ENCODE results near the gene RIPK4. TPM values are rescaled to one million over a fixed set of nuclear protein-coding genes. Genes with fewer than 3 reads are reported as not detected.
"Not testable (repeated sequence)": the region's sequence is repeated elsewhere in the genome, so short reads cannot be mapped to it uniquely, and the experiment has no call there.

The RIPK4 gene
- total RNA-seq, 1 donor from 2014 or later: 2.9 TPM

DNA sequence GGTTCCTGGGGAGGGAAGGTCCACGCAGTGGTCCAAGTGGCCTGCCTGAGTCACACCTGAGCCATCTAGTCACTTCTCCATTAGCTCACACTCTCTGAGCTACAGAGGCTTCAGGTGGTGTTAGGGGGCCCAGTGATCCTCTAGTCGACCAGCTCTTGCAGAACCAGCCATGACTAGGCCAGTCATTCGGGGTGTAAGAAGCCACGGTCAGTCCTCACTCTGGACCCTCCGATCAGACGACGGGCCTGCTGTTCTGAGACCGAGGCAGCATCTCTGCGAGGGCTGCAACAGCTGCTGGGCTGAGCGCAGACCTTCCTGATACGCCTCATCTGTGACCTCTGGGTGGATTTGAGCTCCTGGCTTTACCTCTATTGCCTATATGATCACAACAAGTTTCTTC lies 68.8 kb downstream of the RIPK4 start:
- Mint-ChIP-seq H3K9me3 (ENCODE audit: unreplicated experiment) (peaks cover 7% of the 10 kb centered on the region), H3K36me3 (ENCODE audit: unreplicated experiment) (peaks cover 8% of the 10 kb centered on the region), H3K4me1 (ENCODE audit: low read depth, unreplicated experiment) (no peaks in the 10 kb centered on the region), H3K4me3 (ENCODE audit: unreplicated experiment) (no peak overlapping the region), H3K27ac (ENCODE audit: unreplicated experiment) (no peak overlapping the region), H3K27me3 (ENCODE audit: unreplicated experiment) (peaks cover 10% of the 10 kb centered on the region)
- TF ChIP-seq, protein P1, sequence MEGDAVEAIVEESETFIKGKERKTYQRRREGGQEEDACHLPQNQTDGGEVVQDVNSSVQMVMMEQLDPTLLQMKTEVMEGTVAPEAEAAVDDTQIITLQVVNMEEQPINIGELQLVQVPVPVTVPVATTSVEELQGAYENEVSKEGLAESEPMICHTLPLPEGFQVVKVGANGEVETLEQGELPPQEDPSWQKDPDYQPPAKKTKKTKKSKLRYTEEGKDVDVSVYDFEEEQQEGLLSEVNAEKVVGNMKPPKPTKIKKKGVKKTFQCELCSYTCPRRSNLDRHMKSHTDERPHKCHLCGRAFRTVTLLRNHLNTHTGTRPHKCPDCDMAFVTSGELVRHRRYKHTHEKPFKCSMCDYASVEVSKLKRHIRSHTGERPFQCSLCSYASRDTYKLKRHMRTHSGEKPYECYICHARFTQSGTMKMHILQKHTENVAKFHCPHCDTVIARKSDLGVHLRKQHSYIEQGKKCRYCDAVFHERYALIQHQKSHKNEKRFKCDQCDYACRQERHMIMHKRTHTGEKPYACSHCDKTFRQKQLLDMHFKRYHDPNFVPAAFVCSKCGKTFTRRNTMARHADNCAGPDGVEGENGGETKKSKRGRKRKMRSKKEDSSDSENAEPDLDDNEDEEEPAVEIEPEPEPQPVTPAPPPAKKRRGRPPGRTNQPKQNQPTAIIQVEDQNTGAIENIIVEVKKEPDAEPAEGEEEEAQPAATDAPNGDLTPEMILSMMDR (IDR thresholded peaks at IDR 0.05; ENCODE audit: partially characterized antibody, unreplicated experiment): no peak
- DNase-seq: no peak

DNA sequence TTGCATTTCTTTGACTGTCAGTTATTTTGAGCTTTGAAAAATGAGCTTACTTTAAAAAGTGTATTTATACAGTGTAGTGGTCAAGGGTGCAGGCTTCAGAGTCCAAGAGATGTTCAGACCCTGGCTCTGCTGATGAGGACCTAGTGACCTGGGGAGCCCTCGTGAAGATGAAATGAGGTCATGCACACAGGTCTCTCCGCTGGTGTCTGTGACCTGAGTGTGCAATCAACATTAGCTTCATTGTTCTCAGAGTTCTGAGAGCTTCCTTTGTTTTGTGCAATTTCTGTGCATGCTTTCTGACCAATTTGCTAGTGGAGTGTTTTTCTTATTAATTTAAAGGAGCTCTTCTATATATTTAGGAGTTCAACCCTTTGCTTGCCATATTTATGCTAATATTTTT lies 71.3 kb downstream of the RIPK4 start:
- Mint-ChIP-seq H3K4me1 (ENCODE audit: low read depth, unreplicated experiment) (no peaks in the 10 kb centered on the region), H3K9me3 (ENCODE audit: unreplicated experiment) (peaks cover 5% of the 10 kb centered on the region), H3K4me3 (ENCODE audit: unreplicated experiment) (no peak overlapping the region), H3K27ac (ENCODE audit: unreplicated experiment) (no peak overlapping the region), H3K27me3 (ENCODE audit: unreplicated experiment) (peaks cover 6% of the 10 kb centered on the region), H3K36me3 (ENCODE audit: unreplicated experiment) (peaks cover 2% of the 10 kb centered on the region)
- no peak for DNase-seq
- TF ChIP-seq, protein P1 (IDR thresholded peaks at IDR 0.05; ENCODE audit: partially characterized antibody, unreplicated experiment): no peak

DNA sequence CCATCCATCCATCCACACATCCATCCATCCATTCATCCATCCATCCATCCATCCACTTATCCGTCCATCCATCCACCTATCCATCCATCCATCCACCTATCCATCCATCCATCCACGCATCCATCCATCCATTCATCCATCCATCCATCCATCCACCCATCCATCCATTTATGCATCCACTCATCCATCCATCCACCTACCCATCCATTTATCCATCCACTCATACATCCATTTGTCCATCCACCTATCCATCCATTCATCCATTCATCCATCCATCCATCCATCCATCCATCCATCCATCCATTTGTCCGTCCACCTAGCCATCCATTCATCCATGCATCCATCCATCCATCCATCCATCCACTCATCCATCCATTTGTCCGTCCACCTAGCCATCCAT lies 72.8 kb downstream of the RIPK4 start:
- H3K27ac Mint-ChIP-seq (ENCODE audit: unreplicated experiment); H3K36me3 Mint-ChIP-seq (ENCODE audit: unreplicated experiment); H3K9me3 Mint-ChIP-seq (ENCODE audit: unreplicated experiment); H3K4me3 Mint-ChIP-seq (ENCODE audit: unreplicated experiment); H3K27me3 Mint-ChIP-seq (ENCODE audit: unreplicated experiment); DNase-seq; H3K4me1 Mint-ChIP-seq (ENCODE audit: low read depth, unreplicated experiment): not testable (repeated sequence)

DNA sequence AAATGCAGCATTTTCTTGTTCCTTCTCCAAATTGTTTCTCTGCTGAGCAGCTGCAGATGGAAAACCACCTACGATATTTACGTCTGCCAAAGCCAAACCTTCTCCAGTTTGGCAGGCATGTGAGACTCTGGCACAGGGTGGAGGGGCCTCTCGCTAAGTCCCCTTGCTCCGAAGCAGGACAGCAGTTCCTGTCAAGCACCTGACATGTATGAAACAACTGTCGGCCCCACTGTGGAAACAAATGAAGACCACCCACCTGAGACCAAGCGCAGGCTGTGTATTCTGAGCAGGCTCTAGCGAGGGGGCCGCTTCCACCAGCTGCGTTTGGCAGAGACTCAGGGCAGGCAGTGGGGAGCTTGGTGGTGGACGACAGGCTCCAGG lies 74.7 kb downstream of the RIPK4 start:
- Mint-ChIP-seq H3K27ac (ENCODE audit: unreplicated experiment) (no peak overlapping the region), H3K4me3 (ENCODE audit: unreplicated experiment) (no peak overlapping the region), H3K4me1 (ENCODE audit: low read depth, unreplicated experiment) (no peaks in the 10 kb centered on the region), H3K27me3 (ENCODE audit: unreplicated experiment) (peaks cover 4% of the 10 kb centered on the region), H3K36me3 (ENCODE audit: unreplicated experiment) (no peaks in the 10 kb centered on the region), H3K9me3 (ENCODE audit: unreplicated experiment) (peaks cover 3% of the 10 kb centered on the region)
- TF ChIP-seq, protein P1 (IDR thresholded peaks at IDR 0.05; ENCODE audit: partially characterized antibody, unreplicated experiment): no peak
- no peak for DNase-seq

DNA sequence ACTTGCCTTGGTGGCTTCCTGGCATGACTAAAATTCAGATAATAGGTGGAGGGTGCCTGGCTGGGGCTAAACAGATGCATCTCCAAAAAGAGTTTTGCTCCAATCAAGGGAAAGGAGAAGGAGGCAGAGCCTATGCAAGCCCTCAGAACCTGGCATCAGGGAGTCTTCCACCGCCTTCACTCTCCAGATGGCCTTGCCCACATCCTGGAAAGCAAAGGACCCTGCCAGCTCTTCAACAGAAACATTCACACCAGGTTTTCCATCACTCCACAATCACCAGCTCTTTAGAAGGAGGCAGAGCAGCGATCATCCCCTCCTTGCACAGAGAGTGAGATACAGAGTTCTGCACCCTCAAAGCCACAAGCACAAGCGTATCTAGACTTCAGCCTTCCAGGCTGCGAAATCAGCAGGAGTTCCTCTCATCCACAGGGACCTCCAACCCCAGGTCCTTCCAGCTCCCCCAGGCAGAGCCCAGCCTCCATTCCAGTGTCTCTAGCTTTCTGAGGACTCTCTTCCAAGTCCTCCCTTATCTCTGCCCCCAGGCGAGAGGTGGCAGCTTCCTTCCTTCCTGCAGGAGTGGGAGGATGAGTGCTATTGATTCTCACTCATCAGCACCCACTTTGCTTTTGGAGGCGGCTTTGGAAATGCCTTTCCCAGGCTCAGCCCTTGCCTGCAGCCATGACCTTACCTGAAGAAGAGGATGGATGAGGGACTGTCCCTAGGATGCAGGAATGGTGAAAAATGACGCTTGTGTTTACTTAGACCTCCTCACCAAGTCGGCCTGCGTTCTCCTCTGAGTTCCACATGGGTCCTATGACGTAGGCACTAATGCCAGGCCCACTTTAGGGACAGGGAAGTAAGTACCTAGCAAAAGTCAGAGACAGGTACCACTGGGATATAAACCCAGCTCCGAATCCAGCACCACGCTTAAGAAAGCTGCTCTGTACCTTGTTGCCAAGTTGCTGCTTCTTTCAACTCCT lies 75.4 kb downstream of the RIPK4 start:
- TF ChIP-seq, protein P1 (IDR thresholded peaks at IDR 0.05; ENCODE audit: partially characterized antibody, unreplicated experiment): no peak
- H3K27ac Mint-ChIP-seq (ENCODE audit: unreplicated experiment): no peak overlapping the region

More for the DNA sequence above, 75.4 kb downstream of the RIPK4 start:
- DNase-seq: no peak
- no peak overlapping the region for H3K4me3 Mint-ChIP-seq (ENCODE audit: unreplicated experiment)
- peaks cover 4% of the 10 kb centered on the region for H3K9me3 Mint-ChIP-seq (ENCODE audit: unreplicated experiment)
- H3K4me1 Mint-ChIP-seq (ENCODE audit: low read depth, unreplicated experiment): no peaks in the 10 kb centered on the region
- peaks cover 7% of the 10 kb centered on the region for H3K27me3 Mint-ChIP-seq (ENCODE audit: unreplicated experiment)
- H3K36me3 Mint-ChIP-seq (ENCODE audit: unreplicated experiment): no peaks in the 10 kb centered on the region

Small RNA genes within 50 kb of the gene (microRNA-seq; reads per million reads assigned to microRNA genes)
- gene MIR6814 (ENCODE audit: unreplicated experiment): 0.41 reads per million

Other genes starting within 250 kb of the RIPK4 start
- 10.2 TPM for gene PRDM15, start 112.3 kb upstream of the RIPK4 start, total RNA-seq (ENCODE audit: unreplicated experiment)
- 0.78 TPM for gene C2CD2, start 187.0 kb upstream of the RIPK4 start, total RNA-seq (ENCODE audit: unreplicated experiment)
- gene ZBTB21, start 243.3 kb upstream of the RIPK4 start, total RNA-seq (ENCODE audit: unreplicated experiment): 21.2 TPM

Measured in glutamatergic neuron (in vitro differentiated cells).